Fibroblast of the conjunctiva (primary cell): ENCODE results near the gene MOGAT3.
A peak's percentile ranks its signal among the peaks of the same experiment; 100 is the strongest.

Experiments used
- DNase-seq: peaks from one replicate; pipeline ENCODE4 v3.0.0-alpha.2; 2010; ENCODE audit warnings: low read depth

The MOGAT3 gene

DNA sequence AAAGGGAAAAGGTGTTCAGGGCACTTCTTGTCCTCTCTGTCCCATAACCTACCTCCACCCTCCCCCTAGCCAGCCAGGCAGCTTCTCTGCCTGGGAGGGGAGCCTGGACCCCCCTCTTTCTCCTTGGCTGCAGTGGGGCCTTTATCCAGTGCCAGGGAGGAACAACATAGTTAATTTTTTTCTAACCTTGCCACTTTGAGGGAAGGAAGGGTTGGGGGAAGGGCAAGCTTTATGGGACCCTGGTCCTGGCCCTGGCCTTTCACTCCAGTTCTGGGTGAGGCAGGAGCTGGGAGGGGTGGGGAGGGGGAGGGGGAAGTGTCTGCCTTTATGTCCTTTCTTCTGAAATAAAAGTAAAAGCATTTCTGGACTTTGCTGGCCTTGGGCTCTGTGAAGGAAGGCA, 39.9 kb downstream of the MOGAT3 start:
- no peak for DNase-seq

DNA sequence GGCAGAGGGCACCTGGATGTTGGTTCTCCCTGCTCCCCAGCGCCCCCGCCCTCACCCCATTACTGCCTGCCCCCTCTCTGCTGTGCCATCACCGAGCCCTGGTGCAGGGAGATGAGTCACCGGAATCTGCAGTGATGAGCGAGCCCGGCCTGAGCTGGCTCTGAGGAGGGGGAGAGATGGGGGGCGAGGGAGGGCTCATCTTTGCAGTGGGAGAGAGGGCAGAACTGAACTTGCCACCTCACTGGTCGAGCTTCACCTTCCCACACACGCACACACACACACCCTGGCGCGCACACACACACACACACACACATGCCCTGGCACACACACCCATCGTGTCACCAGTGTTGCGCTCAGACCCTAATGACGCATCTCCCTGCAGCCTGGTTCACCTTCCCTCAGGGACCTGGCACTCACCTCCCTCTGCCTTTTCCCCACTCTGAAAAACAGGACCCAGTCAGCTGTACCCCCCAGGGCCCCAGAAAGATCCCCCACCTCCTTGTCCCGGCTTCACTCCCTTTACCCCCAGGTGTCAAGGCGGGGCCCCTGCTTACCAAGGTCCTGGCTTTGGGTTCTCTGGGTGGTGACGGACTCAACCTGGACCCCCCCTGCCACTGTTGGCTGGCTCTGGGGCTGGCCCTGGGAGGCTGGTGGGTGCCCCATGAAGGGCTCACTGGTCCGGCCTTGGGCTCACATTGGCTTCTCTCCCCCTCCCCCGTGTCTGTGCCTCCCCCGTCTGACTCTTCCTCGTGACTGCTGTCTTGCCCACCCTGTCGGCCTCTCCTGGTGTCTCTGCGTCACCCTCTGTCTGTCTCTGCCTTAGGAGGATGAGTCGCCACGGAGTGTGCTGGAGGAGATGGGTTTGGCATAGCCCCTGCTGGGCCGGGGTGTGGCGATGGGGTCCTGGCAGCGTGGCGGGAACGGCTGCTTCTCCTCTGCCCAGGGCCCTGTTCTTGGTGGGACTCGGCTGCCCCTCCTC, 40.9 kb downstream of the MOGAT3 start:
- no peak for DNase-seq

DNA sequence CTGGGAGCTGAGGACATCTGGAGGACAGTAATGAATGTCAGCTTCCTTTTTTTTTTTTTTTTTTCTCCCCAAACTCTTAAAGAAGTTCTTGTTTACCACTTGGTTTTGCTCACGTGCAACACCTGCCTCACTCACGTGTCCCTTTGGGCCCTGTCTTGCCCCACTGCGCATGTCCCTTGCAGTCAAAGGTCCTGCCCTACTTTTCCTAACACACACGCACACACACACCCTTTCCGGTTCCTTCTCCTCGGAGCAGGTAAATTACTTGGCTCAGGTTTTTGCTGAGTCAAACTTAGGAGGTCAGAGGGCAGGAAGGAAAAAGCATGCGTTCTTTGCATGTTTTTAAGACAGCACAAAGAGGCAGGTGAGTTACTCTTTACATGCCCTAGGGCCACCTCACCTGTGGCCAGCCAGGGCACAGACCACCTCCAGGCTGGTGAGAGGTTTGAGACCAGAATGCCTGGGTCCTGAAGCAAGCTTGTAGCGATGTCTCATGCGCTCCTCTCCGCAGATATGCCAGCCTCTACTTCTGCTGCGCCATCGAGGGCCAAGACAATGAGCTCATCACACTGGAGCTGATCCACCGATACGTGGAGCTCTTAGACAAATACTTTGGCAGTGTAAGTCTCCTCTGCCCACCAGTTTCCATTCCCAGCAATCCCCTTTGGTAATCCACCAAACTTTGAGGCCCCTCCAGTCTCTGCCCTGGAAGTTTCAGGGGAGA, 43.8 kb downstream of the MOGAT3 start:
- DNase-seq: no peak

DNA sequence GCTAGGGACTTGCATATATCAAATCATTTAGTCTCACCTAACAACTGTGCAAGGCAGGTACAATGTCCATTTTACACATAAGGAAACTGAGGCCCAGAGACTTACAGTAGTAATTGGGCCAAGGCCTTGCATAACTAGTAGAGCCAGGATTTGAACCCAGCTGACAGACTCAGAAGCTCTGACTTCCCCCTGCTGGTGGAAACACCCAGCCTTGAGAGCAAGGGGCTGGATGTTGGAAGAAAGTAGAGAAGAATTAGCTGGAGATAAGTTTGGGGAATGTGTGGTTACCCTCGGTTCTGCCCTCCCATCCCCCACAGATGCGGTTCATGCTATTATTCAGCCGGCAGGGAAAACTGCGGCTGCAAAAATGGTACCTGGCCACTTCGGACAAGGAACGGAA, 44.6 kb downstream of the MOGAT3 start:
- no peak for DNase-seq

DNA sequence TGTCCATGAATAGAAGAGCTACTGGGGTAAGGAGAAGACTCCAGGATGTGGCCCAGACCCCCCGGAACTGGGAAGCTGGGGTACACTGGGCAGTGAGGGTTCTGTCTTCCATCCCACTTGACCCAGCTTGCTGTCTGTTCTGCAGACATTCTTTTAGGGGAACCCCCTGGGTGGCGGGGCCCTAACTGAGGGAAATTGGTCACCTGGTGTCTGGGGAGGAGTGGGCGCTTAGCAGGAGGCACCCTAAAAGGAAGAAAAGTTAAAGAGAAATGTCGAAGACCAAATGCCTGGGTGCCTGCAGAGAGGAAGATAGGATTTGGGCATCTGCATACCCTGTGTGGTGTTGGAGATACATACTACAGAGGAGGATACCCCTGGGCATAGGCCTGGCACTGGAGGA, 45.5 kb downstream of the MOGAT3 start:
- no peak for DNase-seq

DNA sequence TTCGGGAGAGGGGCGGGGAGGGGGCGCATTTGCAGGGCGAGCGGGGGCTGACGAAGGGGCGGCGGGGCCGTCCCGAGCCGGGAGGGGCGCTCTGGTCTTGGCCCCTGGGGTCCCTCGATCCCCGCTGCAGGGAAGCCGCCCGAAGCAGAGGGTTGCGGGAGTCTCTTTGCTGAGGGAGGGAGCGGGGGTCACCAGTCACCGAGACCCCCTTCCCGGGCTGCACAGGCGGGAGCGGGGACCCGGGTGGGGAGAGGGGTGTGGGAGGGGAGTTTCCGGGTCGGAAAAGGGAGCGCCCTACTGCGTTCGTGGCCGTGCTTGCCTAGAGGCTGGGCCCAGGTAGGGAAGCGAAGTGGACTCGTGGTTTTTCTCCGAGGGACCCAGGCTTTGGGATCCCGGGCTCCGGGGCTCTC, 46.1 kb downstream of the MOGAT3 start:
- no peak for DNase-seq

DNA sequence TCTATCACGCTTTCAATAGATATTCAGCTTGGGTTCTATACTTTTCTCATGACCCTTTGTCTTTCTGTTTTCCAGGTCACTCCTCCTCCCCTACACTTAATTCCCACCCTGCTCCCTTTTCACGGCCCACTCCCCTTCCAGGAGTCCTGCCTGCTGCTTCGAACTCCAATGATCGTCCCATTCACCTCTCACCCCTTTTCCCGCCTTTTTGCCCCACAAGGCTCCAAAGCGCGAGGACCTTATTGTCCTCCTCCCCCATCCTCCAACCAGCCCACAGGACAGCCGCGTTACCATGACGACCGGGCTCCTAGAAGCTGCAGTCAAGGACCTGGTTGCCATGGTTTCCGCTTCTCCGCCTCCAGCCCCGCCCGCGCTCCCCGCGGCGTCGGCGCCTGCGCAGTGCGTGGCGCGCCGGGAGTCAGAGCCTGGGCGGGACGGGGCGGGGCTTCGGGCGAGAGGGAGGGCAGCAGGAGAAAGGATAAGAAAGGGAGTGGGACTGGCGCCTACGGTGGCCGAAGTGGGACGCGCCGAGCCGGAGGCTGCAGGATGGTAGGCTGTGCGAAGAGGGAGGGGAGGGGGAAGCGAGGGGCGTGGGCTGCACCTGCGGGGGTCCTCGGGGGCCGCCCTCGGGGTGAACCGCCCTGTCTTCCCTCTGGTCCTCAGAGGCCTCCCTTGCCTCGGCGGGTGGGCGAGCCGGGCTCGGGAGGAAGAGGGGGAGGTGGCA, 46.7 kb downstream of the MOGAT3 start, which contains the start of gene AP1S1:
Gene AP1S1 (plus strand): TSS at position 508 of the 724 bp plus-strand sequence. CDS start 39 bp downstream, at position 547.
- DNase-seq: peak; percentile 87

DNA sequence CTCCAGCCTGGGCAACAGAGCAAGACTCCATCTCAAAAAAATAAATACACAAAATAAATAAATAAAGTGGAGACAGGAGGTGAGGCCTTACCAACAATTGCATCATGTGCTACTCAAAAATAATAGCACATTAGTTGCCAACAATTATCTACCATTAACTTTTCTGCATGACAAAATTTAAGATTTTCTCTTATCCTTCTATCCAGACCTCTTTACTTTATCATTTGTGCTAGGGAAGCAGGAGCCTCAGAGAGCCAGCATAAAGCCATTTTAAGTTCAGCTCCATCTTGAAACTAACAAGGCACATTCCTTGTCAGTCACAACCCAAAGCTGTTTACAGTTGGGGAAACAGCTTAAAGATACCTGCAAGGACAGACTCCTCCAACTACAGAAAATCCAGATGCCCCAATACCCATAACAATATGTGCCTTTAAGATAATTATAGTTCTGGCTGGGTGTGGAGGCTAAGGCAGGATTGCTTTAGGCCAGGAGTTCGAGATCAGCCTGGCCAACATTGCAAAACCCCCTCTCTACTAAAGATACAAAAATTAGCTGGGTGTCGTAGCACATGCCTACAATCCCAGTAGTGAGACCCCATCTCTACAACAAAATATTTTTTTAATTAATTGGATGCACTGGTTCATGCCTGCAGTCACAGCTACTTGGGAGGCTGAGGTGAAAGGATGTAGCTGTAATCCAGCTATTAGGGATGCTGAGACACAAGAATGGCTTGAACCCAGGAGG, 48.8 kb downstream of the MOGAT3 start:
- DNase-seq: no peak
